Caco-2 (cell line): Measurements from ENCODE around the gene AP5M1. TPM values are rescaled to one million over a fixed set of nuclear protein-coding genes. Genes with fewer than 3 reads are reported as not detected.
"Not testable (repeated sequence)": the region's sequence is repeated elsewhere in the genome, so short reads cannot be mapped to it uniquely, and the experiment has no call there.

Experiments
- BruUV-seq: library from RNA; stranded (reverse); fragments of 400-500 nt; replicated peaks from 2 replicates; lab custom pipeline; 2021; lab: Mats Ljungman, UMichigan
- CTCF ChIA-PET: fragments of 300-600 bp; sonication (Branson Sonifier 250); formaldehyde crosslinking; loops from one replicate; lab custom pipeline; 2022; ENCODE audit warnings: antibody characterized with exemption; lab: Charles Lee
- POLR2A ChIA-PET: fragments of 300-600 bp; sonication (Branson Sonifier 250); formaldehyde crosslinking; loops from one replicate; lab custom pipeline; 2022; ENCODE audit warnings: antibody characterized with exemption; lab: Charles Lee
- DNase-seq, 2 experiments: peaks; one replicate each; pipeline versions ENCODE4 v3.0.0 to v3.0.0-alpha.2; 2020 to 2022
- H3K27me3 ChIP-seq: replicated peaks from 2 replicates; pipeline ENCODE4 v1.6.0; 2011; ENCODE audit warnings: low read length; ENCODE audit not compliant: control insufficient read depth, insufficient read depth
- H3K36me3 ChIP-seq: 2 replicates; pipeline ENCODE4 v1.5.1; 2011; ENCODE audit warnings: low read length; ENCODE audit not compliant: control insufficient read depth, insufficient read depth
- H3K4me1 ChIP-seq: fragments of 250-450 bp; sonication (Bioruptor Pico); 2 replicates; pipeline ENCODE4 v1.5.1; 2020; ENCODE audit warnings: mild to moderate bottlenecking
- H3K4me3 ChIP-seq: 2 replicates; pipeline ENCODE4 v1.5.1; 2011; ENCODE audit warnings: low read depth, mild to moderate bottlenecking, control low read depth, low read length
- H3K9me3 ChIP-seq: fragments of 250-450 bp; sonication (Bioruptor Pico); 2 replicates; pipeline ENCODE4 v1.5.1; 2020; ENCODE audit warnings: mild to moderate bottlenecking, moderate library complexity
- H3K27ac Mint-ChIP-seq: one replicate; pipeline ENCODE4 v1.8.0; 2022; ENCODE audit warnings: mixed read lengths; ENCODE audit not compliant: unreplicated experiment
- H3K27me3 Mint-ChIP-seq: one replicate; pipeline ENCODE4 v1.8.0; 2022; ENCODE audit warnings: mixed read lengths; ENCODE audit not compliant: insufficient read depth, unreplicated experiment
- H3K36me3 Mint-ChIP-seq: one replicate; pipeline ENCODE4 v1.8.0; 2022; ENCODE audit warnings: mild to moderate bottlenecking, mixed read lengths; ENCODE audit not compliant: insufficient read depth, unreplicated experiment
- H3K4me1 Mint-ChIP-seq: one replicate; pipeline ENCODE4 v1.8.0; 2022; ENCODE audit warnings: low read depth, mixed read lengths; ENCODE audit not compliant: unreplicated experiment
- H3K4me3 Mint-ChIP-seq: one replicate; pipeline ENCODE4 v1.8.0; 2022; ENCODE audit warnings: mild to moderate bottlenecking, moderate library complexity, mixed read lengths; ENCODE audit not compliant: unreplicated experiment
- H3K9me3 Mint-ChIP-seq: one replicate; pipeline ENCODE4 v1.8.0; 2022; ENCODE audit warnings: mixed read lengths; ENCODE audit not compliant: unreplicated experiment
- intact Hi-C: fragments of 100-400 bp; cut with micrococcal nuclease; formaldehyde crosslinking; loops from one replicate; pipeline ENCODE4 v1.10.0; 2022; ENCODE audit not compliant: unreplicated experiment
- total RNA-seq: library from RNA; stranded (reverse); gene quantifications from 2 replicates; pipeline ENCODE4 v1.2.3, GENCODE V29; 2022
- TF ChIP-seq, protein P1 (sequence below), 2 experiments: fragments of 200-600 bp in 1 of 2; IDR thresholded peaks; 1 replicate in 1 of 2; 2 replicates in 1 of 2; pipeline versions ENCODE4 v1.5.1 to v1.8.0; 2011 to 2022; ENCODE audit warnings: antibody characterized with exemption in 1 of 2, control low read depth in 1 of 2, inconsistent platforms in 1 of 2, low read depth in 1 of 2, low read length in 1 of 2, mild to moderate bottlenecking in 1 of 2, moderate library complexity in 1 of 2; ENCODE audit not compliant: insufficient read depth in 1 of 2, severe bottlenecking in 1 of 2, unreplicated experiment in 1 of 2

The AP5M1 gene
- total RNA-seq, 1 experiment from 2014 or later = 47.8 TPM

DNA sequence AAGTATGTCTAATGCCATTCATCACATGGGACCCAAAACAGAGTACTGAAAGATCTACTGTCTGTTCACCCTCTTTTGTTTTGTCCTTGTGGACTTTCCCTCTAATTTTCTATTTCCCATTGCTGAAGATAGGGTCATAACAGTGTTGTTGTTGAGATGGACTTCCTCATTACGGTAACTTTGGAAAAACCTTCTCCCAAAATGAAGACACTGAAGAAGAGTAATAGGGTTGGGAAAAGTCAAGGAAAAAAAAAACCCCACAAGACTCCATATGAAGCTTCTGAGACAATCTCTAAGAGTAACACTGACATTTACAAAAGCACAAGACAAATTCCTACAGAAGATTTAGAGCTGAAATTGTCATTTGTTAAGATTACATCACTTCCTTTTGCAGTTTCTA lies 36.8 kb upstream of the AP5M1 start:
- H3K36me3 ChIP-seq = peaks cover 2% of the 10 kb centered on the region; the same call in 1 of the 2 replicates
- Mint-ChIP-seq H3K4me3 (no peak overlapping the region), H3K4me1 (no peaks in the 10 kb centered on the region), H3K36me3 (peaks cover 31% of the 10 kb centered on the region), H3K9me3 (no peaks in the 10 kb centered on the region), H3K27ac (no peak overlapping the region), H3K27me3 (no peaks in the 10 kb centered on the region)
- POLR2A ChIA-PET = no interaction called here
- no peak for DNase-seq
- CTCF ChIA-PET = no interaction called here
- no peaks in the 10 kb centered on the region for H3K27me3 ChIP-seq
- no peaks in the 10 kb centered on the region for H3K4me1 ChIP-seq
- no peaks in the 10 kb centered on the region for H3K9me3 ChIP-seq
- no TSS peak for BruUV-seq
- intact Hi-C loops = no loop called here
- TF ChIP-seq, protein P1, sequence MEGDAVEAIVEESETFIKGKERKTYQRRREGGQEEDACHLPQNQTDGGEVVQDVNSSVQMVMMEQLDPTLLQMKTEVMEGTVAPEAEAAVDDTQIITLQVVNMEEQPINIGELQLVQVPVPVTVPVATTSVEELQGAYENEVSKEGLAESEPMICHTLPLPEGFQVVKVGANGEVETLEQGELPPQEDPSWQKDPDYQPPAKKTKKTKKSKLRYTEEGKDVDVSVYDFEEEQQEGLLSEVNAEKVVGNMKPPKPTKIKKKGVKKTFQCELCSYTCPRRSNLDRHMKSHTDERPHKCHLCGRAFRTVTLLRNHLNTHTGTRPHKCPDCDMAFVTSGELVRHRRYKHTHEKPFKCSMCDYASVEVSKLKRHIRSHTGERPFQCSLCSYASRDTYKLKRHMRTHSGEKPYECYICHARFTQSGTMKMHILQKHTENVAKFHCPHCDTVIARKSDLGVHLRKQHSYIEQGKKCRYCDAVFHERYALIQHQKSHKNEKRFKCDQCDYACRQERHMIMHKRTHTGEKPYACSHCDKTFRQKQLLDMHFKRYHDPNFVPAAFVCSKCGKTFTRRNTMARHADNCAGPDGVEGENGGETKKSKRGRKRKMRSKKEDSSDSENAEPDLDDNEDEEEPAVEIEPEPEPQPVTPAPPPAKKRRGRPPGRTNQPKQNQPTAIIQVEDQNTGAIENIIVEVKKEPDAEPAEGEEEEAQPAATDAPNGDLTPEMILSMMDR (IDR thresholded peaks at IDR 0.05; ENCODE audit: insufficient read depth in 1 of 2, low read depth in 1 of 2, low read length in 1 of 2, severe bottlenecking in 1 of 2, unreplicated experiment in 1 of 2) = no peak
- H3K4me3 ChIP-seq = no peak overlapping the region

DNA sequence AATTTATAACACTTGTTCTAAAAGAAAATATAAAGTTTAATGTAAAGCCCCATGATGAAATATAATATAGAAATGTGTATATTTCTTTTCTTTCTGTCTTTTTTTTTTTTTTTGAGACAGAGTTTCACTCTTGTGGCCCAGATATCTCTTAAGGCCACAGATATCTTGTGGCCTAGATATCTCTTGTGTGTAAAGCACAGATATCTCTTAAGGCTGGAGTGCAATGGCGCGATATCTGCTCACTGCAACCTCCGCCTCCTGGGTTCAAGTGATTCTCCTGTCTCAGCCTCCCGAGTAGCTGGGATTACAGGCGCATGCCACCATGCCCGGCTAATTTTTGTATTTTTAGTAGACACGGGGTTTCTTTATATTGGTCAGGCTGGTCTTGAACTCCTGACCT lies 28.7 kb upstream of the AP5M1 start:
- CTCF ChIA-PET, H3K4me1 ChIP-seq, H3K9me3 Mint-ChIP-seq, H3K27me3 ChIP-seq, POLR2A ChIA-PET, H3K4me3 Mint-ChIP-seq, H3K27me3 Mint-ChIP-seq, H3K36me3 ChIP-seq, H3K4me3 ChIP-seq, BruUV-seq, H3K27ac Mint-ChIP-seq, H3K9me3 ChIP-seq, DNase-seq, intact Hi-C loops, H3K4me1 Mint-ChIP-seq: not testable (repeated sequence)
- H3K36me3 Mint-ChIP-seq = peaks cover 15% of the 10 kb centered on the region

DNA sequence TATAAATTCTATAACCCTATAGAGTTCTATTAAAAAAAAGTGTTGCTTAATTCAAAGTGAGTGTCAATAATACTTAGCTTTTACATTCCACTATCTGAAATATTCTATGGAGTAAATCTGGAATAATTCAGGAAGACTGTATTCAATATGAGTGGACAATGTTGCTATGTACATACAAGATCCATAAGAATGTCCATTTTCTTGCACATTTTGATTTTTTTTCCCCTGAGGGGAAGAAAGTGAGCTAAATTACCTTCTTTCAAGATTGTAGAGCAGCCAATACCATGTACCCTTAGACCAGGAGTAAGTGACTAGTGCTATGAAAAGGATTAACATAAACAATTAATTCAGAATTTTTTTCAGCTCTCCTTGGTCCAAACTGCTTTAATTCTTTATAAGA lies 25.5 kb upstream of the AP5M1 start:
- POLR2A ChIA-PET = no interaction called here
- Histone ChIP-seq H3K4me3 (no peak overlapping the region), H3K27me3 (no peaks in the 10 kb centered on the region), H3K4me1 (no peaks in the 10 kb centered on the region), H3K36me3 (no peaks in the 10 kb centered on the region), H3K9me3 (no peaks in the 10 kb centered on the region)
- H3K27me3 Mint-ChIP-seq = no peaks in the 10 kb centered on the region
- H3K27ac Mint-ChIP-seq = no peak overlapping the region
- H3K4me1 Mint-ChIP-seq = no peaks in the 10 kb centered on the region
- no peaks in the 10 kb centered on the region for H3K9me3 Mint-ChIP-seq
- no peak for DNase-seq
- CTCF ChIA-PET = no interaction called here
- H3K4me3 Mint-ChIP-seq = no peak overlapping the region
- intact Hi-C loops = no loop called here
- H3K36me3 Mint-ChIP-seq = peaks cover under 1% of the 10 kb centered on the region
- BruUV-seq = no TSS peak
- TF ChIP-seq, protein P1 (IDR thresholded peaks at IDR 0.05; ENCODE audit: insufficient read depth in 1 of 2, low read depth in 1 of 2, low read length in 1 of 2, severe bottlenecking in 1 of 2, unreplicated experiment in 1 of 2) = no peak

DNA sequence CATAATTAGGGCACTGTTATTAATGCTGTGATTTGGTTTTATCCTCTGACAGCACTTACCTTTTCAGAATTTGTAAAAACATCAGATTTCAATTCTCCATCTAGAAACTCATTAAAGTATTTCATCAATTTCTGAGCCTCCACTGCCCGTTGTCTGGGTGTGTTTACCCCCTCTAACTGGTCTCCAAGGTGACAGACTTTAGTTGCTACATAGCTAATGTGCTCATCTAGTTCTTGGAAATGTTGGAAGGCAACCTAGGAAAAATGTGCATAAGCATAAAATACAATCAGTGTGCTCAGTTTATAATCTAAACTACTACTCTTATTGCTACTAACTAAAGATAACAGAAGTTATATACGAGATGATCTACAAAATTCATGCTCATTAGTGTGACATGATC lies 24.7 kb upstream of the AP5M1 start:
- intact Hi-C loops = no loop called here
- POLR2A ChIA-PET = no interaction called here
- Histone ChIP-seq H3K4me3 (no peak overlapping the region), H3K36me3 (no peaks in the 10 kb centered on the region), H3K4me1 (no peaks in the 10 kb centered on the region), H3K27me3 (no peaks in the 10 kb centered on the region), H3K9me3 (no peaks in the 10 kb centered on the region)
- no peaks in the 10 kb centered on the region for H3K36me3 Mint-ChIP-seq
- no peak overlapping the region for H3K27ac Mint-ChIP-seq
- no peaks in the 10 kb centered on the region for H3K27me3 Mint-ChIP-seq
- no peaks in the 10 kb centered on the region for H3K4me1 Mint-ChIP-seq
- no TSS peak for BruUV-seq
- CTCF ChIA-PET = no interaction called here
- DNase-seq = no peak
- no peaks in the 10 kb centered on the region for H3K9me3 Mint-ChIP-seq
- TF ChIP-seq, protein P1 (IDR thresholded peaks at IDR 0.05; ENCODE audit: insufficient read depth in 1 of 2, low read depth in 1 of 2, low read length in 1 of 2, severe bottlenecking in 1 of 2, unreplicated experiment in 1 of 2) = no peak
- H3K4me3 Mint-ChIP-seq = no peak overlapping the region
